ENCODE results near the gene FMO1.
A peak's percentile ranks its signal among the peaks of the same experiment; 100 is the strongest.
"Not testable (repeated sequence)": the region's sequence is repeated elsewhere in the genome, so short reads cannot be mapped to it uniquely, and the experiment has no call there.

The FMO1 gene

GRCh38 chr1:171236231-171236630 is 12.1 kb upstream of the FMO1 start:
- DNase-seq: not testable (repeated sequence)

DNA sequence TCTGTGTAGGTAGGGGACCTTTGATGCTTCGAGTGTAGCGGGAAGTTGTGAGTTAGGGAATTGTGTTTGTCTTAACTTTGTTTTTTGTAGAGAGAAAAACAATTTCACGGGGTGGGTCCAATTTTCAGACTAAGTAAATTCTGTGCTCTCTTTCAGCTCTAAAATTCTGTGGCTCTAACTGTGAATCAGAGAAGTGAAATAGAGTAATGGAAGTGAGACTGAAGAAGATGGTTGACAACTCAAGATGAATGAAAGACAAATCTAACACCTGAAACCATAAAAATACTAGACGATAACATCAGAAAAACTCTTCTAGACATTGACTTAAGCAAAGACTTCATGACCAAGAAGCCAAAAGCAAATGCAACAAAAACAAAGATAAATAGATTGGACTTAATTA is 4.4 kb upstream of the FMO1 start:
- DNase-seq: no peak

GRCh38 chr1:171245458-171246064 is 2.7 kb upstream of the FMO1 start:
- DNase-seq: peak; percentile 29

DNA sequence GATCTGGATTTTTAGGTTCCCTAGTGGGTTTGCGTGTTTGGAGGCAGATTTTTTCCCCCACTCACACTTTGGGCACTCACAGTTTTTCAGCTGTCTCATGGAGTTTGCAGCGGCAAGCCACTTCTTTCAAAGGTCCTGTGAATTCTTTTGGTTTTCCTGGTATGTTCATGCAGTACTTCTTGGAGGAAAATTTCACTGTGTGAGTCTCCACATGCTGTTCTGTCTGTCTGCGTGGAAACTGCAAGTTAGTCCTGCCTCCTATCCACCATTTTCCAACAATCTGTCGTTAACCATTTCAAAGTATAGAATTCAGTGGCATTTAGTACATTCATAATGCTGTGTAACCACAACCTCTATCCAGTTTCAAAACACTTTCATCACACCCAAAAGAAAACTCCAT is 793 bp upstream of the FMO1 start:
- DNase-seq: no peak

GRCh38 chr1:171248841-171249240 is 547 bp downstream of the FMO1 start:
- DNase-seq: no peak

GRCh38 chr1:171250263-171250662 is 2.0 kb downstream of the FMO1 start:
- no peak for DNase-seq

GRCh38 chr1:171251042-171251951 is 3.0 kb downstream of the FMO1 start:
- DNase-seq: no peak

DNA sequence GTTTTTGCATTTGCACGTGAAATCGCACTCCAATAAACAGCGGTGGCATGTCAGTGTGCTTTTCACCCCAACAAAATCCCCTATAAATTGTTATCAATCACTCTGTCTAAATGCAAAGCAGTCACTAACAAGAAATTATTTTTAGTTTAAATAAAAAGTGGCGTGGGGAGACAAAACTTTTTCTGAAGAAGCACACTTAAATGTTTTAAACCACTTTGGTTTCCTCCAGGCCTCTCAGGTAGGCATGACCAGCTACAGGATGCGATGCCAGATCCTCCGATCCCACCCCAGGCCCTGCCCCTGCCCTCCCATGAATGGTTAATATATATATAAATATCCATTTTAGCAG is 3.6 kb downstream of the FMO1 start:
- DNase-seq: no peak

DNA sequence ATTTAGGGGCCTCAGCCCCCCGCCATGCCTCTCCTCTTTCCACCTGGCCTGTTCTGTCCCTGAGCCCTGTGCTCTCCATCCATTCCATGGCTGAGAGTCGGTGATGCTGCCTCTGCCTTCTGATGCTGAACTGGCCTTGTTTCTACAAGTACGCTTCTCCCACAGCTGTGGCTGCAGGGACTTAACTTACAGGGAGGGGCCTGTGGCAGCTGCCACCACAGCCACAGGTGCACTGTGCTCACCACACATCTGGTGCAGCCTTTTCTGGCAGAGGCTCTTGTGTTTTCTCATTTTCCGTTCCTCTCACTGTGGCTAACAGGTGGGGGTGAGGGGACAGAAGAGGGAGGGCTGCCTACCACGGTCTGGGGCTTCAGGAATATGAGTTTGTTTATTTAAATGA is 4.2 kb downstream of the FMO1 start:
- DNase-seq: no peak

DNA sequence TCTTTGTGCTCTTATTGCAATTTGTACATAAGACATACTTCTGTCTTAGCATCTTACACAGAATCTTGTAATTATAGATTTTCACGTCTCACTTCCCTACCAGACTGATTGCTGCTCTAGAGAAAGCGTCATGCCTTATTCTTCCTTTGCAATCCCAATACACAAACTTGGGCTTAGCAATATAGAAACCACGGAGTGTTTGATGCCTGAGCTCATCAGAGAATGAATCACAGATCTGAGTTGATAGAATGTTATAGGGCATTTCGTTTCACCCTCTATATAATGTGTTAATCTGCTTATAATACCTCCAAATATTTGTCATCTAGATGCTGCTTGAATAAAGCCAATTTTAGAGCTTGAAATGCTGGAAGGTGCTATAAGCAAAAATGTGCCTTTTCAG is 6.6 kb downstream of the FMO1 start:
- no peak for DNase-seq

- DNase-seq: no peak
Measured at GRCh38 chr1:171256940-171257606, 8.8 kb downstream of the FMO1 start.

DNA sequence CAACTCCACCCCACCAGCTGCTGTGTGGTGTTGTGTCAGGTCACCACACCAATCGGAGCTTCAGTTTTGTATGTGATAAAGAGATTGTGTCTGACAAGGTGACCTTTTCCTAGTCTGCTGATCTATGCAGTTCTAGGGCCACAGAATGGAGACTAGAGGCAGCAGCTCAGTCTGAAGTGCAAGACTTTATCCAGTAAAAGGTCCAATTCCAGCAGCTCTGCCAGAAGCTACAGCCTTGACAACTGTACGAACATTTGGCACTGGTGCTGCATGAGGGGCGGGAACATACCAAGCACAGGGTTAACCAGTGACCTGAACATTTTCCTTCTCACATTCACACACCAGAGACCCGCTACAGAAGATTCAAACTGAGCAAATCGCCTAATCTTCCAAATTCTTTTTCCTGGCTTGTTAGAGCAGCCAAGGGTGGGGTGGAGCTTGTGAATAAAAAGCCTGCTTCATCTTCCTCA is 9.3 kb downstream of the FMO1 start:
- DNase-seq: no peak

DNA sequence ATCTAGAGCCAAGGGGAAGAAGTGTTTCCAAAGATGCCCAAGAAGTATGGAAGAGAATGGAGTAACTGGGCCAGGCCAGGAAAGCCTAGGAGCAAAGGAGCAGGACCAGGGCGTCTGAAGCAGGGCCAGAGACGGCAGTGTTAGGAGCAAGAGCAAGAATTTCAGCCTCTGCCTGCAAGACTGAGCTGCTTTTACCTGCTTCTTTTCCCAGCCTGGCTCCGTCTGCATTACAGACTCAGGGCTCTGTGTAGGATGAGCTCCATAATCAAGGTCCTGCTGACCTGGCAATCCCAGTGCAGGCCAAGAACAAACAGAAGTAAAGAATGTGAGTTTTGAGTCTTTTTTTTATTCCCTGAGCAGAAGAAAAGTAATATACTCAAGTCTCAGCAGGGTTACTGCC is 10.1 kb downstream of the FMO1 start:
- DNase-seq: no peak

- no peak for DNase-seq
Measured at GRCh38 chr1:171258943-171259342, 10.6 kb downstream of the FMO1 start.

DNA sequence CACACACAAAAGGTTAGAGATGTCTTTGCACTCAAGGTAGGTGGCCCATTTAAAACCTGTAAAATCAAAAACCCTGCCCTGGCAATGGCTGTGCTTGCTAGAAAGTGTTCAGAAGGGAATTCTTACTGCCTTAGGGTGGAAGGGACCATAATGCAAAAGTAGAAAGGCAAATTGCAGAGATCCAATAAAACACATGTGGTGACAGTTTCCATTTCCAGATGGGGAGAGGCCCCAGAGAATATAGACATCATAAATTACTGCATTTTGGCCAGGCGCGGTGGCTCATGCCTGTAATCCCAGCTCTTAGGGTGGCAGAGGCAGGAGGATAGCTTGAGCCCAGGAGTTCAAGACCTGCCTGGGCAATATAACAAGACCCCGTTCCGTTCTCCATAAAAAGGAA is 13.0 kb downstream of the FMO1 start:
- DNase-seq: no peak

DNA sequence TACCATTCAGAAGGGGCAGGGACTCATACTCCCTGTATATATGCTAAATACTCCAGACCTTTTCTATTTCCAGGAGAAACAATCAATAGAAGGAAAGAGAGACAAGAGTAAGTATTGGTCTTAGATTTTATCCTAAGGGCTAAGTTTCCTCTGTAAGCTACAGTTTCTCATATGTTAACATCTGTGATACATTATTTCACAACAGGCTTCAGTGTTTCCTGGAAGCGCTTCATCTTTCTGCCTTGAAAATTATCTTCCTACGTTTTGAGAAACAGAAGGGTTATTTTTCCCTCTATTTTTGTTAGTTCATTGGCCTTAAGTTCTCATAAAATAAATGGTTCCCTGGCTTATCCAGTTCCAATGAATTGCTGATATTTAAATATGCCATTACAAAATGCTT is 15.6 kb downstream of the FMO1 start:
- DNase-seq: no peak

DNA sequence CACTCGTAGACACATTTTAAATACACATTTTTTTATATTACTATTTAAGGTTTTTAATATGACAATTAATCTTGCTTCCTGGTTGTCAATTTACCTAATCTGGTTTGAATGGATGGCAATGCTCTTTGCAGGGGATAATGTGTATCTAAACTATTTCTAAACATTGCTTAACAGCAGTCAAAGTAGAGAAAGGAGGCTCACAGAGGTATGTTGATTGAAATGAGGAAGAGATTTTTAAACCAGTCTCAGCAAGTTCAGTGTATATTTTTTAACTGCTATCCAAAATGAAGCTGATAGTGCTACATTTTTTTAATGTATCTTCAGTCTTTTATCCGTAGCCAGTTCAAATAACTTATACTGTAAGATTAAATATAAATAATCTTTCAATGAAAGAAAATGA is 17.4 kb downstream of the FMO1 start:
- no peak for DNase-seq

- no peak for DNase-seq
Measured at GRCh38 chr1:171266930-171267329, 18.6 kb downstream of the FMO1 start.

DNA sequence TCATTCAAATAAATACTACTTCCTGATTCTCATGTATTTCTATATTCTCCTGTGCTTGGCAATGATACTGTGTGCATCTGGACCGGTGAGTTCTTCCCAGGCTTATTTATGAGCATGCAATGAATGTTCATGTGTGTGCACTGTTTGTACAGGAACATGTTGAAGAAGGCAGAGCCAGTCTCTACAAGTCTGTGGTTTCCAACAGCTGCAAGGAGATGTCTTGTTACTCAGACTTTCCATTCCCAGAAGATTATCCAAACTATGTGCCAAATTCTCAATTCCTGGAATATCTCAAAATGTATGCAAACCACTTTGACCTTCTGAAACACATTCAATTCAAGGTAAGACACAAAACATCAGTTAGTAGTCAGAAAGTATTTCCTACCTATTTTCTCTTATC is 19.1 kb downstream of the FMO1 start:
- DNase-seq: no peak

DNA sequence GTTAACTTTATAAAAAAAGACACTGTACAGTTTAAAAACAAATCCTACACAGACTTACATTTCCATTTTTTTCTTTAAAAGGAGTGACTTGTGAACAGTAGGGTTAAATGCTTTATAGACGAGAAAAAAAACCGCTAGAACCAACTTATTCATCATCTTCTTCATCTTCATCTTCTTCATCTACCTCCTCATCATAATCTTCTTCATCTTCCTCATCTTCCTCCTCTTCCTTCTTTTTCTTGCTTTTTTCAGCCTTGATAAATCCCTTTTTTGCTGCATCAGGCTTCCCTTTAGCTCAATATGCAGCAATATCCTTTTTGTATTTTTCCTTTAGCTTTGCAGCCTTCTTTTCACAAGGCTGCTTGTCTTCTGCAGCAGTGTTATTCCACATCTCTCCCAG is 22.5 kb downstream of the FMO1 start:
- DNase-seq: no peak

DNA sequence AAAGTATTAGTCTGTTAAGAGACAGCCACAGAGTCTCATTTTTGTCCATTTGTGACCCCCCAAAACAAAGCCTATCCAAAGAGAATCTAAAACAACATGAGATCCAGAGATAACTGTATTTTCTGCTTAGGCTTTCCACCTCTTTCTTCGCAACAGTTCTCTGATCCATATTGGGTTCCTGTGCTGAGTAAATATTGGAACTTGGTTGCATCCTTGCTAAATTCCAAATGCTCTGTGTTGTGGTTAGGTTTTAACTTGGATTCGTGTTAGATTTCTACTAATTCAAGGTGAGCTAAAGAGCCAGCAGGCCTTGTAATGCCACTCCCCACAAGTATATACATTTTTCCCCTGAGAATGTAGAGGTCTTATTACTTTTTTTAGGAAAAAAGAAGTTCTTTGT is 29.2 kb downstream of the FMO1 start:
- DNase-seq: no peak

DNA sequence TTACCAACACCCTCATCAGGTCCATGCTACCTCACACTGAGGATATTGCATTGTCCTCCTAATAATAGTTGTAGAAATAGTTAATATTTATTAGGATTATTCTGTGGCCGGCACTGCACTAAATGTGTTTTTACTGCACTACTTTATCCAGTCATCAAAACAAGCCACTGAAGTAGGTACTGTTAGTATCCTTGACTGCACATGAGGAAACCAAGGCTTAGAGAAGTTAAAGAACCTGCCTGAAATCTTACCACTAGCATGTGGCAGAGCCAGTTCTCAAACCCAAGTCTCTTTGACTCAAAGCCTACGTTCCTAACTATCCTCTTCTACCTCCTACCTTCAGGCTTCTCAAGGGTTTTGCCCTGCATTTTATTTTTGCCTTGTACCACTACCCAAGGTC is 30.9 kb downstream of the FMO1 start:
- DNase-seq: no peak

GRCh38 chr1:171279678-171280077 is 31.4 kb downstream of the FMO1 start:
- DNase-seq: no peak

GRCh38 chr1:171280599-171280998 is 32.3 kb downstream of the FMO1 start:
- no peak for DNase-seq

Data from CD4-positive, alpha-beta T cell treated with Interleukin-4 for 4 hours (primary cell).